CD8-positive, alpha-beta memory T cell (primary cell): ENCODE measurements around the gene CHRM4. TPM values are rescaled to one million over a fixed set of nuclear protein-coding genes. Genes with fewer than 3 reads are reported as not detected.

ENCODE experiments used
- CTCF ChIA-PET: fragments of 350-600 bp; sonication (Branson Sonifier 250); formaldehyde crosslinking; loops from one replicate; lab custom pipeline; 2021; ENCODE audit warnings: antibody characterized with exemption; lab: Charles Lee
- POLR2A ChIA-PET: fragments of 350-600 bp; sonication (Branson Sonifier 250); formaldehyde crosslinking; loops from one replicate; lab custom pipeline; 2021; ENCODE audit warnings: antibody characterized with exemption; lab: Charles Lee
- DNase-seq, 5 donors: peaks; one replicate each; pipeline versions ENCODE4 v3.0.0 to v3.0.0-alpha.2; 2020 to 2022; ENCODE audit warnings: mixed read lengths in 1 of 5
- H3K27ac ChIP-seq: one replicate; pipeline ENCODE4 v1.7.0; 2013; ENCODE audit warnings: low read depth, mild to moderate bottlenecking, low read length, moderate library complexity
- H3K27me3 ChIP-seq: 2 replicates; pipeline ENCODE4 v1.7.0; 2013; ENCODE audit warnings: low read length, mild to moderate bottlenecking; ENCODE audit not compliant: insufficient read depth, poor library complexity, severe bottlenecking
- H3K36me3 ChIP-seq: 2 replicates; pipeline ENCODE4 v1.7.0; 2013; ENCODE audit warnings: mild to moderate bottlenecking, low read length, moderate library complexity; ENCODE audit not compliant: insufficient read depth
- H3K4me1 ChIP-seq: 2 replicates; pipeline ENCODE4 v1.7.0; 2013; ENCODE audit warnings: mild to moderate bottlenecking, low read length, moderate library complexity; ENCODE audit not compliant: insufficient read depth
- H3K4me3 ChIP-seq: 2 replicates; pipeline ENCODE4 v1.7.0; 2013; ENCODE audit warnings: mild to moderate bottlenecking, low read length
- H3K9me3 ChIP-seq: 2 replicates; pipeline ENCODE4 v1.7.0; 2013; ENCODE audit warnings: mild to moderate bottlenecking, low read length
- H3K27ac Mint-ChIP-seq, 8 donors: one replicate each; pipeline ENCODE4 v1.8.0; 2020 to 2021; ENCODE audit warnings: mixed read lengths in 8 of 8, mild to moderate bottlenecking in 6 of 8, inconsistent platforms in 3 of 8, moderate library complexity in 3 of 8
- H3K27me3 Mint-ChIP-seq, 2 donors: one replicate each; pipeline ENCODE4 v1.8.0; 2020 to 2021; ENCODE audit warnings: mixed read lengths in 2 of 2, mild to moderate bottlenecking in 1 of 2, moderate library complexity in 1 of 2
- H3K36me3 Mint-ChIP-seq, 3 donors: one replicate each; pipeline ENCODE4 v1.8.0; 2020 to 2021; ENCODE audit warnings: mixed read lengths in 3 of 3, inconsistent platforms in 1 of 3, mild to moderate bottlenecking in 1 of 3
- H3K4me1 Mint-ChIP-seq, 3 donors: one replicate each; pipeline ENCODE4 v1.8.0; 2020 to 2021; ENCODE audit warnings: mixed read lengths in 3 of 3, inconsistent platforms in 1 of 3, mild to moderate bottlenecking in 1 of 3
- H3K4me3 Mint-ChIP-seq, 7 donors: one replicate each; pipeline ENCODE4 v1.8.0; 2020 to 2021; ENCODE audit warnings: mixed read lengths in 7 of 7, mild to moderate bottlenecking in 6 of 7, moderate library complexity in 4 of 7, inconsistent platforms in 2 of 7
- H3K9me3 Mint-ChIP-seq, 5 donors: one replicate each; pipeline ENCODE4 v1.8.0; 2020 to 2022; ENCODE audit warnings: mixed read lengths in 5 of 5, mild to moderate bottlenecking in 3 of 5, moderate library complexity in 2 of 5, inconsistent platforms in 1 of 5
- polyA plus RNA-seq: library from polyadenylated mRNA; unstranded; fragments of 300-500 nt; fragmentation: Illumina TruSeq; gene quantifications from one replicate; pipeline ENCODE4 v1.2.3, GENCODE V29; 2021
- total RNA-seq, 2 experiments: library from RNA; stranded (reverse); gene quantifications; one replicate each; pipeline ENCODE4 v1.2.3, GENCODE V29; 2021

The CHRM4 gene
- total and polyA plus RNA-seq, 3 experiments from 2014 or later, result 0.63 TPM; not detected in 2

- Histone ChIP-seq H3K27me3 (no peaks in the 10 kb centered on the region), H3K4me1 (peaks cover 81% of the 10 kb centered on the region), H3K27ac (peak overlapping the region; percentile 63), H3K4me3 (peak overlapping the region; percentile 95), H3K9me3 (no peaks in the 10 kb centered on the region), H3K36me3 (no peaks in the 10 kb centered on the region)
- ChIA-PET CTCF (interaction anchor here (0.7 to 18.1 kb wide), 10 partner anchors 9 to 1306 kb away, joined by 3 to 358 read pairs (median 5); no protein-coding TSS in a partner anchor), POLR2A (interaction anchor here (0.6 to 5.6 kb wide), 8 partner anchors 10 to 111 kb away, joined by 3 to 32 read pairs (median 4); partner anchors contain the start of gene MDK)
- Mint-ChIP-seq H3K36me3 (peaks cover 0 to 27% (median 0%) of the 10 kb centered on the region in 3 donors), H3K4me3 (peak overlapping the region; percentile 89 to 98 (median 96)), H3K4me1 (peaks cover 70 to 83% (median 74%) of the 10 kb centered on the region in 3 donors), H3K27ac (peak overlapping the region; percentile 70 to 98 (median 94)), H3K27me3 (peaks cover 0 to 3% of the 10 kb centered on the region in 2 donors), H3K9me3 (no peaks in the 10 kb centered on the region)
- peak; percentile 45 to 79 (median 69) for DNase-seq
Observed at GRCh38 chr11:46348566-46349401, 42.8 kb downstream of the CHRM4 start.

GRCh38 chr11:46347637-46348311, 43.8 kb downstream of the CHRM4 start:
- peak overlapping the region; percentile 95 for H3K4me3 ChIP-seq
- H3K27me3 ChIP-seq, result no peaks in the 10 kb centered on the region
- no peaks in the 10 kb centered on the region for H3K9me3 Mint-ChIP-seq
- H3K4me3 Mint-ChIP-seq, result peak overlapping the region; percentile 89 to 98 (median 96)
- peak overlapping the region; percentile 70 to 98 (median 94) for H3K27ac Mint-ChIP-seq
- H3K4me1 Mint-ChIP-seq, result peaks cover 62 to 79% (median 67%) of the 10 kb centered on the region in 3 donors
- no peaks in the 10 kb centered on the region for H3K9me3 ChIP-seq
- H3K4me1 ChIP-seq, result peaks cover 80% of the 10 kb centered on the region
- H3K36me3 ChIP-seq, result no peaks in the 10 kb centered on the region
- CTCF ChIA-PET, result interaction anchor here (0.6 to 18.1 kb wide), 9 partner anchors 10 to 213 kb away, joined by 3 to 358 read pairs (median 7); no protein-coding TSS in a partner anchor
- H3K36me3 Mint-ChIP-seq, result peaks cover 0 to 21% (median 0%) of the 10 kb centered on the region in 3 donors
- peak overlapping the region; percentile 63 for H3K27ac ChIP-seq
- H3K27me3 Mint-ChIP-seq, result peaks cover 0 to 3% of the 10 kb centered on the region in 2 donors
- DNase-seq, result peak in 1 of 5 donors; percentile 25
- POLR2A ChIA-PET, result interaction anchor here (1.0 to 5.6 kb wide), 4 partner anchors 11 to 105 kb away, joined by 3 to 32 read pairs (median 5); no protein-coding TSS in a partner anchor

DNA sequence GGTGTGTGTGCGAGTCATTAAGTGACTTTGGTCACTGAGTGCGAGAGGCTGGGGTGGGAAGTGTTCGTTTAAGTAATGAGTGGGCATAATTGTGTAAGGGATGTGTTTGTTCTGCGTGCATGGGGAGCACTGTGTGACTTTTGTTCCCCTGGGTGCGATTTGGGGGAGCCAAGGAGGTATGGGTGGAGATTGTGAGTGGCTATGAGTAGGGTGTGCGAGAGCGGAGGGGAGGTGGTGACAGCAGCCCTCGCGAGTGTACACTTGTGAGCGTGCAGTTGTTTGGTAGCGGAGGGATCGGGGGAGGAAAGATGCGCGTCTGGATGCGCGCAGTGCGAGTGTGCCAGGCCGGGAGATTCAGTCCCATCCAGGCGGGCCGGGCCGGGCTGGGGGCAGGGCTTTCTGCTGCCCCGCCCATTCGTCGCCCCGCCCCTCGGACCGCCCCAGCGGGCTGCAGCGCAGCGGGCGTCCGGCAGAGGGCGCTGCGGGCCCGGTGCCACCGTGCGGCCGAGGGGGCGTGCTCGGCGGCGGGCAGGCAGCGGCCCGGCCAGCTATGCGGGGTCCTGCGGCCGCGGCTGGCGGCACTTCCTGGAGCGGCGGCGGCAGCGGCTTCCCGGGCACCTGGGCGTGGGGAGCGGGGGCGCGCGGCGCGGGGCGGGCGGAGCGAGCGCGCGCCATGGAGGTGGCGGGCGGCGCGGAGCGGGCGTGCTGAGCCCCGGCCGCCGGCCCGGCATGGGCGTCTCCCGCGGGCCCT, 44.5 kb downstream of the CHRM4 start, which contains the start of gene DGKZ:
Gene DGKZ, plus strand, starts transcription at position 578 of the 751 bp plus-strand sequence. CDS start 197 bp downstream, outside the sequence.
- ChIA-PET CTCF (interaction anchor here (0.6 to 18.1 kb wide), 7 partner anchors 11 to 110 kb away, joined by 3 to 358 read pairs (median 8); no protein-coding TSS in a partner anchor), POLR2A (interaction anchor here (1.8 to 5.6 kb wide), 2 partner anchors 16 to 104 kb away, joined by 7 to 32 read pairs; no protein-coding TSS in a partner anchor)
- Histone ChIP-seq H3K27ac (peak within 1 kb of the TSS; percentile 63), H3K36me3 (no peaks in the 10 kb centered on the region), H3K9me3 (no peaks in the 10 kb centered on the region), H3K27me3 (no peaks in the 10 kb centered on the region), H3K4me3 (peak within 1 kb of the TSS; percentile 95), H3K4me1 (peaks cover 80% of the 10 kb centered on the region)
- Mint-ChIP-seq H3K9me3 (no peaks in the 10 kb centered on the region), H3K27me3 (peaks cover 0 to 3% of the 10 kb centered on the region in 2 donors), H3K4me1 (peaks cover 62 to 78% (median 69%) of the 10 kb centered on the region in 3 donors), H3K27ac (peak within 1 kb of the TSS; percentile 70 to 98 (median 94)), H3K36me3 (peaks cover 0 to 18% (median 0%) of the 10 kb centered on the region in 3 donors), H3K4me3 (peak within 1 kb of the TSS; percentile 89 to 98 (median 96))
- DNase-seq, result peak; percentile 87 to 97 (median 93)

GRCh38 chr11:46345881-46346484, 45.6 kb downstream of the CHRM4 start:
- POLR2A ChIA-PET, result interaction anchor here (5.6 kb wide), 1 partner anchor 15 kb away, joined by 32 read pairs; no protein-coding TSS in a partner anchor
- CTCF ChIA-PET, result interaction anchor here (0.8 to 18.1 kb wide), 5 partner anchors 15 to 346 kb away, joined by 3 to 358 read pairs (median 8); no protein-coding TSS in a partner anchor
- no peaks in the 10 kb centered on the region for H3K9me3 ChIP-seq
- H3K27ac ChIP-seq, result peak overlapping the region; percentile 20
- peak in 3 of 5 donors; percentile 17 to 30 (median 24) for DNase-seq
- peak overlapping the region; percentile 81 to 96 (median 84) for H3K4me3 Mint-ChIP-seq
- peak overlapping the region; percentile 11 to 94 (median 81) for H3K27ac Mint-ChIP-seq
- H3K36me3 ChIP-seq, result no peaks in the 10 kb centered on the region
- peak overlapping the region; percentile 76 for H3K4me3 ChIP-seq
- H3K27me3 ChIP-seq, result no peaks in the 10 kb centered on the region
- peaks cover 79% of the 10 kb centered on the region for H3K4me1 ChIP-seq
- peaks cover 0 to 3% of the 10 kb centered on the region in 2 donors for H3K27me3 Mint-ChIP-seq
- no peaks in the 10 kb centered on the region for H3K9me3 Mint-ChIP-seq
- peaks cover 59 to 75% (median 69%) of the 10 kb centered on the region in 3 donors for H3K4me1 Mint-ChIP-seq
- H3K36me3 Mint-ChIP-seq, result peaks cover 0 to 16% (median 0%) of the 10 kb centered on the region in 3 donors

DNA sequence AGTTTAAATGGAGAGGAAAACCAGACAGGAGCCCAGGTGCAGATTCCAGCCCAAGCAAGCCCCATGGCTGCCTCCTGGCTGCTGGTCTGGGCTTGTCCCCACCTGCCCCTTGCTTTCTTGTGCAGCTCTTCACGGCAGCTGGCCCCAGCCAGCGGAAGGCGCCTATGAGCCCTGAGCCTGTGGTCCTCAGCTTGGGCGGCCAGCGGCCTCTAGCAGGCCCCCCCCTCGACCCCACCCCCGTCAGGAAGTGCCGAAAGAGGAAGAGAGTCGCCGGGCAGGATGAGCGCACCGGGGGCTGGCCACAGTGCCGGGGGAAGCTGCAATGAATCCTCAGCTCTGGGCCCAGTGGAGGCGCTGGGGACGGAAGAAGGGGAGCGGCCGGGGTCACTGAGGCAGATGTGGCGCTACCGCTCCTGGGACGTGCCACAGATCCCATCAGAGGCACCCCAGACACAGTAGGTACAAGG, 46.4 kb downstream of the CHRM4 start:
- peak overlapping the region; percentile 20 for H3K27ac ChIP-seq
- no peaks in the 10 kb centered on the region for H3K9me3 ChIP-seq
- peak overlapping the region in 4 of 8 donors; percentile 32 to 85 (median 64) for H3K27ac Mint-ChIP-seq
- no peaks in the 10 kb centered on the region for H3K36me3 ChIP-seq
- CTCF ChIA-PET, result interaction anchor here (0.8 to 18.1 kb wide), 5 partner anchors 8 to 346 kb away, joined by 3 to 358 read pairs (median 8); no protein-coding TSS in a partner anchor
- H3K4me1 ChIP-seq, result peaks cover 71% of the 10 kb centered on the region
- peaks cover 0 to 3% of the 10 kb centered on the region in 2 donors for H3K27me3 Mint-ChIP-seq
- H3K27me3 ChIP-seq, result no peaks in the 10 kb centered on the region
- H3K9me3 Mint-ChIP-seq, result no peaks in the 10 kb centered on the region
- peak overlapping the region in 6 of 7 donors; percentile 70 to 96 (median 80) for H3K4me3 Mint-ChIP-seq
- H3K4me1 Mint-ChIP-seq, result peaks cover 52 to 66% (median 61%) of the 10 kb centered on the region in 3 donors
- H3K4me3 ChIP-seq, result peak overlapping the region; percentile 76
- H3K36me3 Mint-ChIP-seq, result peaks cover 0 to 16% (median 0%) of the 10 kb centered on the region in 3 donors
- POLR2A ChIA-PET, result interaction anchor here (5.6 kb wide), 1 partner anchor 14 kb away, joined by 32 read pairs; no protein-coding TSS in a partner anchor
- no peak for DNase-seq

GRCh38 chr11:46343520-46343919, 48.1 kb downstream of the CHRM4 start:
- H3K4me1 Mint-ChIP-seq, result peaks cover 38 to 50% (median 47%) of the 10 kb centered on the region in 3 donors
- H3K27me3 ChIP-seq, result no peaks in the 10 kb centered on the region
- peaks cover 0 to 4% (median 0%) of the 10 kb centered on the region in 3 donors for H3K36me3 Mint-ChIP-seq
- peaks cover 66% of the 10 kb centered on the region for H3K4me1 ChIP-seq
- H3K4me3 Mint-ChIP-seq, result peak overlapping the region in 2 of 7 donors; percentile 5 to 48
- H3K27ac ChIP-seq, result no peak overlapping the region
- H3K27me3 Mint-ChIP-seq, result peaks cover 3 to 4% of the 10 kb centered on the region in 2 donors
- H3K27ac Mint-ChIP-seq, result peak overlapping the region in 2 of 8 donors; percentile 32 to 36
- no peaks in the 10 kb centered on the region for H3K36me3 ChIP-seq
- ChIA-PET POLR2A (no interaction called here), CTCF (interaction anchor here (1.4 to 18.1 kb wide), 4 partner anchors 9 to 30 kb away, joined by 5 to 358 read pairs (median 36); no protein-coding TSS in a partner anchor)
- H3K4me3 ChIP-seq, result no peak overlapping the region
- H3K9me3 ChIP-seq, result no peaks in the 10 kb centered on the region
- no peaks in the 10 kb centered on the region for H3K9me3 Mint-ChIP-seq
- no peak for DNase-seq
